HG03469 (cell line): ENCODE results near the gene TBX15.
"Not testable (repeated sequence)": the region's sequence is repeated elsewhere in the genome, so short reads cannot be mapped to it uniquely, and the experiment has no call there.

Experiments
- ATAC-seq: cut with Tn5 transposase; IDR thresholded peaks from one replicate; pipeline ENCODE4 v1.9.1; 2021; ENCODE audit warnings: mild to moderate bottlenecking, moderate library complexity, moderate number of reproducible peaks; ENCODE audit not compliant: unreplicated experiment

TBX15 gene

GRCh38 chr1:118928739-118929554 lies 59.2 kb downstream of the TBX15 start:
- ATAC-seq, result no peak

- no peak for ATAC-seq
Measured at GRCh38 chr1:118927427-118928187, 60.5 kb downstream of the TBX15 start.

- no peak for ATAC-seq
Measured at GRCh38 chr1:118926261-118926660, 61.9 kb downstream of the TBX15 start.

GRCh38 chr1:118925651-118926050 lies 62.5 kb downstream of the TBX15 start:
- no peak for ATAC-seq

GRCh38 chr1:118923319-118923718 lies 64.8 kb downstream of the TBX15 start:
- no peak for ATAC-seq

- ATAC-seq, result no peak
Measured at GRCh38 chr1:118921994-118922393, 66.1 kb downstream of the TBX15 start.

GRCh38 chr1:118920124-118920717 lies 67.9 kb downstream of the TBX15 start:
- no peak for ATAC-seq

GRCh38 chr1:118918940-118919259 lies 69.2 kb downstream of the TBX15 start:
- ATAC-seq, result no peak

- ATAC-seq, result peak; percentile 86
Measured at GRCh38 chr1:118918230-118918939, 69.8 kb downstream of the TBX15 start.

- not testable (repeated sequence) for ATAC-seq
Measured at GRCh38 chr1:118916346-118916745, 71.8 kb downstream of the TBX15 start.

GRCh38 chr1:118914379-118915161 lies 73.6 kb downstream of the TBX15 start:
- no peak for ATAC-seq

- no peak for ATAC-seq
Measured at GRCh38 chr1:118913818-118914217, 74.3 kb downstream of the TBX15 start.

GRCh38 chr1:118912574-118912973 lies 75.6 kb downstream of the TBX15 start:
- ATAC-seq, result no peak

GRCh38 chr1:118911571-118911970 lies 76.6 kb downstream of the TBX15 start:
- no peak for ATAC-seq

- ATAC-seq, result no peak
Measured at GRCh38 chr1:118907466-118907865, 80.7 kb downstream of the TBX15 start.

GRCh38 chr1:118905671-118906070 lies 82.5 kb downstream of the TBX15 start:
- ATAC-seq, result no peak

GRCh38 chr1:118905196-118905595 lies 82.9 kb downstream of the TBX15 start:
- ATAC-seq, result no peak

- ATAC-seq, result no peak
Measured at GRCh38 chr1:118902711-118903191, 85.4 kb downstream of the TBX15 start.

GRCh38 chr1:118902299-118902698 lies 85.8 kb downstream of the TBX15 start:
- no peak for ATAC-seq
